Astrocyte (in vitro differentiated cells and primary cell): ENCODE data around the gene NCK2. TPM values are rescaled to one million over a fixed set of nuclear protein-coding genes. Genes with fewer than 3 reads are reported as not detected.

Source experiments
- DNase-seq: peaks from one replicate; pipeline ENCODE4 v3.0.0-alpha.2; 2010; ENCODE audit warnings: low read depth
- FAIRE-seq: peaks from 2 replicates; lab custom pipeline; 2011; peaks lifted over from hg19 to GRCh38; lab: Jason Lieb, UNC
- H2AFZ ChIP-seq: 2 replicates; pipeline ENCODE4 v1.6.0; 2012; ENCODE audit warnings: low read depth, low read length, inconsistent platforms
- H3K27ac ChIP-seq: 2 replicates; pipeline ENCODE4 v1.5.1; 2011; ENCODE audit warnings: low read depth, low read length, inconsistent platforms
- H3K27me3 ChIP-seq: 2 replicates; pipeline ENCODE4 v1.6.0; 2011; ENCODE audit warnings: low read length, inconsistent platforms; ENCODE audit not compliant: insufficient read depth
- H3K36me3 ChIP-seq: 2 replicates; pipeline ENCODE4 v1.5.1; 2011; ENCODE audit warnings: low read length, inconsistent platforms; ENCODE audit not compliant: insufficient read depth
- H3K4me1 ChIP-seq: 2 replicates; pipeline ENCODE4 v1.5.1; 2011; ENCODE audit warnings: low read length, inconsistent platforms; ENCODE audit not compliant: insufficient read depth
- H3K4me2 ChIP-seq: 2 replicates; pipeline ENCODE4 v1.6.0; 2012; ENCODE audit warnings: low read length, inconsistent platforms
- H3K4me3 ChIP-seq: 2 replicates; pipeline ENCODE4 v1.5.1; 2011; ENCODE audit warnings: low read depth, mild to moderate bottlenecking, low read length, inconsistent platforms; ENCODE audit not compliant: insufficient read depth
- H3K79me2 ChIP-seq: 2 replicates; pipeline ENCODE4 v1.6.0; 2012; ENCODE audit warnings: mild to moderate bottlenecking, low read length, inconsistent platforms; ENCODE audit not compliant: insufficient read depth
- H3K9ac ChIP-seq: 2 replicates; pipeline ENCODE4 v1.6.0; 2012; ENCODE audit warnings: mild to moderate bottlenecking, low read length, inconsistent platforms
- H3K9me3 ChIP-seq: 2 replicates; pipeline ENCODE4 v1.5.1; 2012; ENCODE audit warnings: low read depth, mild to moderate bottlenecking, low read length, inconsistent platforms; ENCODE audit not compliant: insufficient read depth
- H4K20me1 ChIP-seq: 2 replicates; pipeline ENCODE4 v1.6.0; 2012; ENCODE audit warnings: low read length, inconsistent platforms; ENCODE audit not compliant: insufficient read depth
- H3K27ac Mint-ChIP-seq: one replicate; pipeline ENCODE4 v1.8.0; 2021; ENCODE audit warnings: mild to moderate bottlenecking, mixed read lengths; ENCODE audit not compliant: unreplicated experiment
- H3K27me3 Mint-ChIP-seq: one replicate; pipeline ENCODE4 v1.8.0; 2021; ENCODE audit warnings: low read depth, mixed read lengths; ENCODE audit not compliant: unreplicated experiment
- H3K36me3 Mint-ChIP-seq: one replicate; pipeline ENCODE4 v1.8.0; 2021; ENCODE audit warnings: low read depth, mixed read lengths; ENCODE audit not compliant: unreplicated experiment
- H3K4me1 Mint-ChIP-seq: one replicate; pipeline ENCODE4 v1.8.0; 2021; ENCODE audit warnings: low read depth, mixed read lengths; ENCODE audit not compliant: unreplicated experiment
- H3K4me3 Mint-ChIP-seq: one replicate; pipeline ENCODE4 v1.8.0; 2021; ENCODE audit warnings: mild to moderate bottlenecking, moderate library complexity, mixed read lengths; ENCODE audit not compliant: unreplicated experiment
- H3K9me3 Mint-ChIP-seq: one replicate; pipeline ENCODE4 v1.8.0; 2021; ENCODE audit warnings: mild to moderate bottlenecking, mixed read lengths; ENCODE audit not compliant: unreplicated experiment
- CTCF ChIP-seq: IDR thresholded peaks from 2 replicates; pipeline ENCODE4 v1.5.1; 2011; ENCODE audit warnings: low read depth, mild to moderate bottlenecking, inconsistent platforms, low read length, moderate library complexity; ENCODE audit not compliant: insufficient read depth
- EZH2 ChIP-seq: IDR thresholded peaks from 2 replicates; pipeline ENCODE4 v1.6.1; 2012; ENCODE audit warnings: mild to moderate bottlenecking, low read length, inconsistent platforms; ENCODE audit not compliant: insufficient read depth
- total RNA-seq: library from RNA; stranded (reverse); gene quantifications from 2 replicates; pipeline ENCODE4 v1.2.1, GENCODE V29; 2021

The NCK2 gene
- total RNA-seq, 1 donor from 2014 or later: 61.6 TPM

GRCh38 chr2:105820151-105820550 is 75.4 kb downstream of the NCK2 start:
- H3K27me3 ChIP-seq: no peaks in the 10 kb centered on the region
- H3K79me2 ChIP-seq: peaks cover 53% of the 10 kb centered on the region
- Mint-ChIP-seq H3K27me3 (no peaks in the 10 kb centered on the region), H3K4me3 (no peak overlapping the region), H3K9me3 (no peaks in the 10 kb centered on the region), H3K36me3 (peaks cover 22% of the 10 kb centered on the region), H3K4me1 (peaks cover 7% of the 10 kb centered on the region), H3K27ac (no peak overlapping the region)
- H3K9me3 ChIP-seq: no peaks in the 10 kb centered on the region
- no peak overlapping the region for H3K4me2 ChIP-seq
- TF ChIP-seq EZH2 (no peak), CTCF (no peak)
- no peak for DNase-seq
- no peaks in the 10 kb centered on the region for H3K4me1 ChIP-seq
- H4K20me1 ChIP-seq: peaks cover 66% of the 10 kb centered on the region
- FAIRE-seq: no peak
- no peak overlapping the region for H3K4me3 ChIP-seq
- no peak overlapping the region for H3K9ac ChIP-seq
- H3K27ac ChIP-seq: no peak overlapping the region
- H3K36me3 ChIP-seq: no peaks in the 10 kb centered on the region
- no peak overlapping the region for H2AFZ ChIP-seq

GRCh38 chr2:105820691-105821090 is 76.0 kb downstream of the NCK2 start:
- Histone ChIP-seq H3K79me2 (peaks cover 51% of the 10 kb centered on the region), H3K4me2 (no peak overlapping the region), H2AFZ (no peak overlapping the region), H3K36me3 (no peaks in the 10 kb centered on the region), H3K4me1 (no peaks in the 10 kb centered on the region), H3K27me3 (no peaks in the 10 kb centered on the region), H3K4me3 (no peak overlapping the region), H4K20me1 (peaks cover 67% of the 10 kb centered on the region), H3K27ac (no peak overlapping the region), H3K9me3 (no peaks in the 10 kb centered on the region), H3K9ac (no peak overlapping the region)
- DNase-seq (no peak), FAIRE-seq (no peak)
- Mint-ChIP-seq H3K4me3 (no peak overlapping the region), H3K9me3 (no peaks in the 10 kb centered on the region), H3K4me1 (peaks cover 7% of the 10 kb centered on the region), H3K27me3 (no peaks in the 10 kb centered on the region), H3K27ac (no peak overlapping the region), H3K36me3 (peaks cover 26% of the 10 kb centered on the region)
- no peak for TF ChIP-seq EZH2
- TF ChIP-seq CTCF: no peak

- H3K4me2 ChIP-seq: no peak overlapping the region
- no peak for TF ChIP-seq EZH2
- TF ChIP-seq CTCF: no peak
- Mint-ChIP-seq H3K9me3 (peaks cover 2% of the 10 kb centered on the region), H3K4me3 (no peak overlapping the region), H3K4me1 (peaks cover 7% of the 10 kb centered on the region), H3K27me3 (no peaks in the 10 kb centered on the region), H3K27ac (no peak overlapping the region), H3K36me3 (peaks cover 23% of the 10 kb centered on the region)
- no peak overlapping the region for H3K9ac ChIP-seq
- H3K36me3 ChIP-seq: no peaks in the 10 kb centered on the region
- H3K27me3 ChIP-seq: no peaks in the 10 kb centered on the region
- H4K20me1 ChIP-seq: peaks cover 66% of the 10 kb centered on the region
- H3K9me3 ChIP-seq: no peaks in the 10 kb centered on the region
- DNase-seq (no peak), FAIRE-seq (no peak)
- no peak overlapping the region for H3K4me3 ChIP-seq
- H3K4me1 ChIP-seq: no peaks in the 10 kb centered on the region
- no peak overlapping the region for H2AFZ ChIP-seq
- H3K79me2 ChIP-seq: peaks cover 49% of the 10 kb centered on the region
- no peak overlapping the region for H3K27ac ChIP-seq
Measured at GRCh38 chr2:105821428-105822125, 76.9 kb downstream of the NCK2 start.
